DND-41 (cell line): Measurements from ENCODE around the gene NRARP.

Experiments used
- CTCF ChIP-seq: IDR thresholded peaks from 2 replicates; pipeline ENCODE4 v1.5.1; 2012; ENCODE audit warnings: borderline replicate concordance, low read length, moderate library complexity, mild to moderate bottlenecking; ENCODE audit not compliant: poor library complexity, severe bottlenecking; ENCODE audit errors: extremely low read depth
- EZH2 ChIP-seq: IDR thresholded peaks from 3 replicates; pipeline ENCODE4 v1.6.1; 2012; ENCODE audit warnings: borderline replicate concordance, low read depth, mild to moderate bottlenecking, moderate library complexity, low read length, inconsistent platforms; ENCODE audit not compliant: severe bottlenecking

GRCh38 chr9:137308057-137308619 is 6.1 kb upstream of the NRARP start:
- TF ChIP-seq CTCF (no peak), EZH2 (no peak)
